Gastrocnemius medialis (tissue), 4 donors: ENCODE results near the gene C19orf12.

Experiments
- POLR2A ChIP-seq, 2 donors: fragments of 450-650 bp; IDR thresholded peaks; one replicate each; pipeline ENCODE4 v1.6.1; 2017; ENCODE audit warnings: antibody characterized with exemption in 2 of 2, mild to moderate bottlenecking in 2 of 2, moderate library complexity in 2 of 2
- TF ChIP-seq, protein P1 (sequence below), 5 experiments: fragments of 450-650 bp in 3 of 5; fragments of 200-600 bp in 2 of 5; sonication (generic) in 2 of 5; IDR thresholded peaks in 4 of 5; conservative IDR thresholded peaks in 1 of 5; 1 replicate in 4 of 5; 2 replicates in 1 of 5; pipeline ENCODE4 v1.5.1; 2016 to 2019; ENCODE audit warnings: antibody characterized with exemption in 5 of 5, mild to moderate bottlenecking in 3 of 5, moderate library complexity in 3 of 5

DNA sequence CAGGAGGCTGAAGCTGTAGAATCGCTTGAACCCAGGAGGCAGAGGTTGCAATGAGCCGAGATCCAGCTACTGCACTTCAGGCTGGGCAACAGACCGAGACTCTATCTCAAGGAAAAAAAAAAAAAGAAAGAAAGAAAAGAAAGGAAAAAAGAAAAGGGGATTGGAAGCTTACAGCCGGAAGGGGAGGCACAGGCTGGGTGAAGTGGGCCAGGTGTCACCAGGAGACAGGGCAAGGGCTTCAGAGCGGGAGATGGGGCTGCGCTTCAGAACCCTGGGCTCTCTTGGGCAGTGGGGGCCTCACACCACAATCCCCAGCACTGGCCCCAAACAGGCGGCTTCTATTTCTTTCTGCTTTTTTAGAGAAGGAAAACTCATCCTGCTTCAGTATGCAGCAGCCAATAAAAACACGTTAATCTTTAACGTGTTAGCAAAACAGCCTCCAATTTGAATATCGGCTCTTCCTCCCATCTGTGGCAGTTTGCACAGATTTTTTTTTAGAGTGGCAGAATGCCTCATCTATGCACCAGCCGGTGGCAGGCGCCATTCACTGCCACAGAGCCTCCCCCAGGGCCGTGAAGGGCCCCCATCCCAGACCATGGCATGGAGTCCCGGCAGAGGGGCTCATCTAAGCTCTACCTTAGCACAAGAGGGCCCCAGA lies 46.6 kb upstream of the C19orf12 start:
- TF ChIP-seq, protein P1, sequence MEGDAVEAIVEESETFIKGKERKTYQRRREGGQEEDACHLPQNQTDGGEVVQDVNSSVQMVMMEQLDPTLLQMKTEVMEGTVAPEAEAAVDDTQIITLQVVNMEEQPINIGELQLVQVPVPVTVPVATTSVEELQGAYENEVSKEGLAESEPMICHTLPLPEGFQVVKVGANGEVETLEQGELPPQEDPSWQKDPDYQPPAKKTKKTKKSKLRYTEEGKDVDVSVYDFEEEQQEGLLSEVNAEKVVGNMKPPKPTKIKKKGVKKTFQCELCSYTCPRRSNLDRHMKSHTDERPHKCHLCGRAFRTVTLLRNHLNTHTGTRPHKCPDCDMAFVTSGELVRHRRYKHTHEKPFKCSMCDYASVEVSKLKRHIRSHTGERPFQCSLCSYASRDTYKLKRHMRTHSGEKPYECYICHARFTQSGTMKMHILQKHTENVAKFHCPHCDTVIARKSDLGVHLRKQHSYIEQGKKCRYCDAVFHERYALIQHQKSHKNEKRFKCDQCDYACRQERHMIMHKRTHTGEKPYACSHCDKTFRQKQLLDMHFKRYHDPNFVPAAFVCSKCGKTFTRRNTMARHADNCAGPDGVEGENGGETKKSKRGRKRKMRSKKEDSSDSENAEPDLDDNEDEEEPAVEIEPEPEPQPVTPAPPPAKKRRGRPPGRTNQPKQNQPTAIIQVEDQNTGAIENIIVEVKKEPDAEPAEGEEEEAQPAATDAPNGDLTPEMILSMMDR (IDR thresholded peaks at IDR 0.05 in 4 of 5, conservative IDR thresholded peaks at IDR 0.05 in 1 of 5) = no peak
- no peak for TF ChIP-seq POLR2A (IDR thresholded peaks at IDR 0.05)
